ENCODE results near the gene LRRC45. TPM values are rescaled to one million over a fixed set of nuclear protein-coding genes. Genes with fewer than 3 reads are reported as not detected.

Gene LRRC45
- total and polyA plus RNA-seq, 11 donors = 2.9 to 8.6 (median 5.6) TPM

DNA sequence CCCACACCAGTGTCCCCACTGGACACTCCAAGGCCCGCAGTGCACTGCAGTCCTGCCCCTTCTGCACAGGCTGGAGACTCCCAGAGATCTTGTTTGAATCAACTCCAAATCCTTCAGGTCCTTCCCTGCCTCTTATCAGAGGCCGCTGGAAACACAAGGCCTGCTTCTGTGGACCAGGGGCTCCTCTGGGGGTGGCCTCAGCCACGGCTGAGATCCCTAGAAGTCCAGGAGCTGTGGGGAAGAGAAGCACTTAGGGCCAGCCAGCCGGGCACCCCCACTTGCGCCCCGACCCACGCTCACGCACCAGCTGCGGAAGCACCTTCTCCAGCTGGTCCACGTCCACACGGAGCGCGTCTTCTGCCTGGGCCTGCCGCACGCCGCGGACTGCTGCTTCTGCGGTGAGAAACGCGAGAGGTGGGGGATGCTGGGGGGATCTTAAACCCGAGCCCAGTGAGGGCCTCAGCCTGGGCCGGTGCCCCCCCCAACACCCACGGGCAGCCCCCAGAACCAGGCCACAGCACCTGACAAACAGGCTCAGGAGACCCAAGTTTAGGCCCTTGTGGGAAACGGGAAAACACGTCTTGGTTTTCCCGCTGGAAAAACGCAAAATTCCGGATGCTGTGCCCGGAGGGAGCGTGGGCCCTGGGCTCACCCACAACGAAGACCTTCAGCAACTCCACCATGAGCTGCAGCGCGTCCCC lies 4.0 kb upstream of the LRRC45 start:
- no peaks in the 10 kb centered on the region for H3K9me3 ChIP-seq
- WGBS, 4 donors = 89 to 91% (median 90%) methylated on average over 14 to 33 of the region's 33 CpGs
- peaks cover 0 to 21% (median 6%) of the 10 kb centered on the region in 9 donors for H3K36me3 ChIP-seq
- DNase-seq = no peak
- H3K27me3 ChIP-seq = no peaks in the 10 kb centered on the region
- no peak for ATAC-seq
- no peak overlapping the region for H3K4me3 ChIP-seq
- intact Hi-C loops (cut with DNase I) = loop anchor here in 1 of 10 donors (2.0 kb wide), 1 partner anchor 60 kb away; no protein-coding TSS in a partner anchor
- TF ChIP-seq, protein P1, sequence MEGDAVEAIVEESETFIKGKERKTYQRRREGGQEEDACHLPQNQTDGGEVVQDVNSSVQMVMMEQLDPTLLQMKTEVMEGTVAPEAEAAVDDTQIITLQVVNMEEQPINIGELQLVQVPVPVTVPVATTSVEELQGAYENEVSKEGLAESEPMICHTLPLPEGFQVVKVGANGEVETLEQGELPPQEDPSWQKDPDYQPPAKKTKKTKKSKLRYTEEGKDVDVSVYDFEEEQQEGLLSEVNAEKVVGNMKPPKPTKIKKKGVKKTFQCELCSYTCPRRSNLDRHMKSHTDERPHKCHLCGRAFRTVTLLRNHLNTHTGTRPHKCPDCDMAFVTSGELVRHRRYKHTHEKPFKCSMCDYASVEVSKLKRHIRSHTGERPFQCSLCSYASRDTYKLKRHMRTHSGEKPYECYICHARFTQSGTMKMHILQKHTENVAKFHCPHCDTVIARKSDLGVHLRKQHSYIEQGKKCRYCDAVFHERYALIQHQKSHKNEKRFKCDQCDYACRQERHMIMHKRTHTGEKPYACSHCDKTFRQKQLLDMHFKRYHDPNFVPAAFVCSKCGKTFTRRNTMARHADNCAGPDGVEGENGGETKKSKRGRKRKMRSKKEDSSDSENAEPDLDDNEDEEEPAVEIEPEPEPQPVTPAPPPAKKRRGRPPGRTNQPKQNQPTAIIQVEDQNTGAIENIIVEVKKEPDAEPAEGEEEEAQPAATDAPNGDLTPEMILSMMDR (IDR thresholded peaks at IDR 0.05) = no peak
- TF ChIP-seq POLR2A (IDR thresholded peaks at IDR 0.05) = no peak
- H3K4me1 ChIP-seq = peaks cover 5 to 37% (median 21%) of the 10 kb centered on the region in 12 donors
- H3K27ac ChIP-seq = no peak overlapping the region

DNA sequence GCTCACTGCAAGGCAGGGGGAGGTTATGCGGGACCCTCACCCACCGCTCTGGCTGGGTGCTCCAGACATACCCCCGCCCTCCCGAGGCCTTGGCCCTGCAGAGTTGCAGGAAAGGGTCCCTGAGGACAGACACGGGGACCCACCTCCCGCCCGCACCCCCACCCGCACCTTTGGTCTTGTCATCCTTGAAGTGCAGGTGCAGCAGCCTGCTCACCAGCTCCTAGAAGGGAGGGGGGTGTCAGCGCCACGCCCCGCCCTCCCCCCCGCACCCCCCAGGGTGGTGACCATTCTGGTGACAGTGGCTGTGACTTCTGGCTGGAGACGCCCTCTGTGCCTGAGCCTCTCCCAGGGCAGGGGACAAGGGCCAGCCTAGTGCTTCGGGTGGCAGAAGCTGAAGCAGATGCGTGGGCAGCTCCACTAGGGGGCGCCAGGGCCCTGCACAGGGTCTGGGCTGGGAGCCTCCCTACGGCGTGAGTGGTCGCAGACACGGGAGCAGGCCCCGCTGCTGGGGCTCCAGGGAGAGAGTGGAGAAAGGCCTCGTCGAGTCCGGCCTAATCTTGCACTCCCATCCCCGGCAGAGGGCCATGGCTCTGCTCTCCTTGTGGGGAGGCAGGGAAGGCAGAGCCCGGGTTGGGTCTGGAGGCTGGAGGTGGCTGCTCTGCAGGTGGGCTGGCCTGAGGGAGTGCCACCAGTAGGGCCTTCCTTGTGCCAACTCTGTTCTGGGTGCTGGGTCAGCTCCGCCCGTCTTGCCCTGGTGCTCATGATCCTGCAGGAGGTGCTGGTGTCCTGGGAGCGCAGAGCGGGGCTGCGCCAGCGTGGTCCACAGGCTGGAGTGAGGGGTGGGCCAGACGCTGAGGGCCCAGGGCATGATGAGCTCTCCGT lies 3.2 kb upstream of the LRRC45 start:
- TF ChIP-seq, protein P1 (IDR thresholded peaks at IDR 0.05) = peak; percentile 44 to 77 (median 63)
- no peak for TF ChIP-seq POLR2A (IDR thresholded peaks at IDR 0.05)
- no peaks in the 10 kb centered on the region for H3K9me3 ChIP-seq
- H3K4me1 ChIP-seq = peaks cover 5 to 37% (median 23%) of the 10 kb centered on the region in 12 donors
- DNase-seq (peak in 4 of 5 donors; percentile 53 to 86 (median 64)), ATAC-seq (no peak)
- WGBS, 4 donors = 55 to 92% (median 67%) methylated on average over 7 to 34 of the region's 34 CpGs
- peaks cover 0 to 21% (median 6%) of the 10 kb centered on the region in 9 donors for H3K36me3 ChIP-seq
- H3K27me3 ChIP-seq = no peaks in the 10 kb centered on the region
- intact Hi-C loops (cut with DNase I) = loop anchor here in 9 of 10 donors (2.0 to 10.0 kb wide), 5 partner anchors 43 to 155 kb away; partner anchors contain the start of genes ASPSCR1 (in 4 of the 9), NOTUM (in 1 of the 9) and P4HB (in 1 of the 9)
- no peak overlapping the region for H3K27ac ChIP-seq
- no peak overlapping the region for H3K4me3 ChIP-seq

DNA sequence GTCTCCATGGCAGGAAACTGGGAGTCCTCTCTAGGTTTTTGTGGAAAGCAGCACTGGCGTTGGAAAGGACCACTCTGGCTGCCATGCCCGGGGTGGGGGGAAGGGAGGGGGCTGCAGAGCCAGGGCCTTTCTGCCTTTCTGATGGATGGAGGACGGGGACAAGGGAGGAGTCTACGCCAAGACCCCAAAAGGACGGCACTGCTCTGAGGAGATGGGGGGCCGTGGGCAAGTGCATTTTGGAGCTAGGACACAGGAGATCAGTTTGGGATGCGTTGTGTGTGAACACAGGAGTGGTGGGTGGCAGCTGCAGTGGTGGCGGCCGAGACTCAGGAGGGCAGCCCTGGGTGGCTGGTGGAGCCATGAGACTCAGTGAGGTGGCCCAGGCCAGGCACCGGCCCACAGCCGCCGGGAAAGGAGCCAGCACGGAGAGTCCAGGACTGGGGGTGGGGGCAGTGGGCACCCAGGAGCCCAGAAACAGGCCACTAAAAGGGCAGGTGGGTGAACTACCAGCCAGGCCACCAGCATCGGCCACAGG lies 2.5 kb upstream of the LRRC45 start:
- intact Hi-C loops (cut with DNase I) = loop anchor here in 8 of 10 donors (1.0 to 10.0 kb wide), 6 partner anchors 43 to 156 kb away; partner anchors contain the start of genes ASPSCR1 (in 4 of the 8), NOTUM (in 1 of the 8) and P4HB (in 1 of the 8)
- Histone ChIP-seq H3K36me3 (peaks cover 0 to 21% (median 6%) of the 10 kb centered on the region in 9 donors), H3K4me1 (peaks cover 5 to 37% (median 23%) of the 10 kb centered on the region in 12 donors), H3K27me3 (no peaks in the 10 kb centered on the region), H3K27ac (no peak overlapping the region), H3K4me3 (peak overlapping the region in 1 of 12 donors; percentile 14), H3K9me3 (no peaks in the 10 kb centered on the region)
- DNase-seq (no peak), ATAC-seq (no peak)
- 76 to 87% (median 85%) methylated on average over 13 to 14 of the region's 14 CpGs for WGBS, 4 donors
- TF ChIP-seq, protein P1 (IDR thresholded peaks at IDR 0.05) = no peak
- TF ChIP-seq POLR2A (IDR thresholded peaks at IDR 0.05) = no peak

Data from heart left ventricle (tissue), 16 donors.